Measurements from ENCODE around the gene UBE2V1. TPM values are rescaled to one million over a fixed set of nuclear protein-coding genes. Genes with fewer than 3 reads are reported as not detected.

UBE2V1 gene
- total RNA-seq, 1 donor from 2014 or later, result 62.5 TPM

GRCh38 chr20:50039706-50040431 lies 73.1 kb downstream of the UBE2V1 start:
- no peak for DNase-seq (ENCODE audit: low read depth)
- no peaks in the 10 kb centered on the region for H3K27me3 ChIP-seq (ENCODE audit: control insufficient read depth, insufficient read depth, low read length)
- H3K4me3 ChIP-seq (ENCODE audit: low read depth, low read length), result no peak overlapping the region
- H3K36me3 ChIP-seq (ENCODE audit: control insufficient read depth, insufficient read depth, low read length), result no peaks in the 10 kb centered on the region
- no peak for TF ChIP-seq CTCF (IDR thresholded peaks at IDR 0.05; ENCODE audit: insufficient read depth, low read length, poor library complexity, severe bottlenecking)

- H3K36me3 ChIP-seq (ENCODE audit: control insufficient read depth, insufficient read depth, low read length), result no peaks in the 10 kb centered on the region
- TF ChIP-seq CTCF (IDR thresholded peaks at IDR 0.05; ENCODE audit: insufficient read depth, low read length, poor library complexity, severe bottlenecking), result no peak
- no peaks in the 10 kb centered on the region for H3K27me3 ChIP-seq (ENCODE audit: control insufficient read depth, insufficient read depth, low read length)
- no peak overlapping the region for H3K4me3 ChIP-seq (ENCODE audit: low read depth, low read length)
- DNase-seq (ENCODE audit: low read depth), result no peak
Measured at GRCh38 chr20:50038574-50038991, 74.4 kb downstream of the UBE2V1 start.

- TF ChIP-seq CTCF (IDR thresholded peaks at IDR 0.05; ENCODE audit: insufficient read depth, low read length, poor library complexity, severe bottlenecking), result no peak
- Histone ChIP-seq H3K27me3 (ENCODE audit: control insufficient read depth, insufficient read depth, low read length) (no peaks in the 10 kb centered on the region), H3K4me3 (ENCODE audit: low read depth, low read length) (no peak overlapping the region), H3K36me3 (ENCODE audit: control insufficient read depth, insufficient read depth, low read length) (no peaks in the 10 kb centered on the region)
- no peak for DNase-seq (ENCODE audit: low read depth)
Measured at GRCh38 chr20:50038169-50038568, 74.8 kb downstream of the UBE2V1 start.

GRCh38 chr20:50037575-50037974 lies 75.4 kb downstream of the UBE2V1 start:
- H3K4me3 ChIP-seq (ENCODE audit: low read depth, low read length), result no peak overlapping the region
- no peak for DNase-seq (ENCODE audit: low read depth)
- no peaks in the 10 kb centered on the region for H3K27me3 ChIP-seq (ENCODE audit: control insufficient read depth, insufficient read depth, low read length)
- no peaks in the 10 kb centered on the region for H3K36me3 ChIP-seq (ENCODE audit: control insufficient read depth, insufficient read depth, low read length)
- TF ChIP-seq CTCF (IDR thresholded peaks at IDR 0.05; ENCODE audit: insufficient read depth, low read length, poor library complexity, severe bottlenecking), result no peak

- no peak for TF ChIP-seq CTCF (IDR thresholded peaks at IDR 0.05; ENCODE audit: insufficient read depth, low read length, poor library complexity, severe bottlenecking)
- Histone ChIP-seq H3K36me3 (ENCODE audit: control insufficient read depth, insufficient read depth, low read length) (no peaks in the 10 kb centered on the region), H3K27me3 (ENCODE audit: control insufficient read depth, insufficient read depth, low read length) (no peaks in the 10 kb centered on the region), H3K4me3 (ENCODE audit: low read depth, low read length) (no peak overlapping the region)
- no peak for DNase-seq (ENCODE audit: low read depth)
Measured at GRCh38 chr20:50037123-50037522, 75.8 kb downstream of the UBE2V1 start.

GRCh38 chr20:50036703-50037102 lies 76.2 kb downstream of the UBE2V1 start:
- no peaks in the 10 kb centered on the region for H3K27me3 ChIP-seq (ENCODE audit: control insufficient read depth, insufficient read depth, low read length)
- H3K4me3 ChIP-seq (ENCODE audit: low read depth, low read length), result no peak overlapping the region
- no peak for DNase-seq (ENCODE audit: low read depth)
- no peak for TF ChIP-seq CTCF (IDR thresholded peaks at IDR 0.05; ENCODE audit: insufficient read depth, low read length, poor library complexity, severe bottlenecking)
- no peaks in the 10 kb centered on the region for H3K36me3 ChIP-seq (ENCODE audit: control insufficient read depth, insufficient read depth, low read length)

Data from kidney epithelial cell (primary cell).